NCI-H524 (cell line): ENCODE measurements around the gene CCL20.
"Not testable (repeated sequence)": the region's sequence is repeated elsewhere in the genome, so short reads cannot be mapped to it uniquely, and the experiment has no call there.

Experiments used
- DNase-seq, 2 experiments: peaks; one replicate each; lab custom pipeline; 2025; lab: John Stamatoyannopoulos, UW

The CCL20 gene

GRCh38 chr2:227813562-227814353 is at the start of gene CCL20:
Gene CCL20, plus strand, starts transcription at chr2:227813842. Its CDS starts 70 bp downstream, at chr2:227813912.
- no peak for DNase-seq

GRCh38 chr2:227765788-227766372 is 47.8 kb upstream of the CCL20 start:
- DNase-seq: no peak

GRCh38 chr2:227766373-227766883 is 47.2 kb upstream of the CCL20 start:
- DNase-seq: peak; percentile 15 to 71

GRCh38 chr2:227767830-227768229 is 45.8 kb upstream of the CCL20 start:
- no peak for DNase-seq

- DNase-seq: no peak
Observed at GRCh38 chr2:227772197-227772661, 41.4 kb upstream of the CCL20 start.

- DNase-seq: no peak
Observed at GRCh38 chr2:227772932-227773331, 40.7 kb upstream of the CCL20 start.

GRCh38 chr2:227774011-227774624 is 39.5 kb upstream of the CCL20 start:
- peak; percentile 2 to 62 for DNase-seq

GRCh38 chr2:227774895-227775842 is 38.5 kb upstream of the CCL20 start:
- DNase-seq: no peak

GRCh38 chr2:227780981-227781615 is 32.5 kb upstream of the CCL20 start:
- no peak for DNase-seq

- no peak for DNase-seq
Observed at GRCh38 chr2:227781841-227782240, 31.8 kb upstream of the CCL20 start.

- DNase-seq: no peak
Observed at GRCh38 chr2:227782804-227783203, 30.8 kb upstream of the CCL20 start.

GRCh38 chr2:227783404-227784138 is 30.1 kb upstream of the CCL20 start:
- no peak for DNase-seq

- DNase-seq: no peak
Observed at GRCh38 chr2:227785293-227785692, 28.3 kb upstream of the CCL20 start.

GRCh38 chr2:227788561-227789018 is 25.1 kb upstream of the CCL20 start:
- DNase-seq: no peak

GRCh38 chr2:227789803-227790202 is 23.8 kb upstream of the CCL20 start:
- DNase-seq: no peak

- no peak for DNase-seq
Observed at GRCh38 chr2:227793148-227793712, 20.4 kb upstream of the CCL20 start.

- DNase-seq: no peak
Observed at GRCh38 chr2:227796045-227796711, 17.5 kb upstream of the CCL20 start.

GRCh38 chr2:227796768-227797167 is 16.9 kb upstream of the CCL20 start:
- not testable (repeated sequence) for DNase-seq

- DNase-seq: no peak
Observed at GRCh38 chr2:227799202-227799601, 14.4 kb upstream of the CCL20 start.
